ENCODE data around the gene IARS2. TPM values are rescaled to one million over a fixed set of nuclear protein-coding genes. Genes with fewer than 3 reads are reported as not detected.
"Not testable (repeated sequence)": the region's sequence is repeated elsewhere in the genome, so short reads cannot be mapped to it uniquely, and the experiment has no call there.

Gene IARS2
- polyA plus RNA-seq, 4 donors: 57.5 to 101 (median 91.0) TPM

DNA sequence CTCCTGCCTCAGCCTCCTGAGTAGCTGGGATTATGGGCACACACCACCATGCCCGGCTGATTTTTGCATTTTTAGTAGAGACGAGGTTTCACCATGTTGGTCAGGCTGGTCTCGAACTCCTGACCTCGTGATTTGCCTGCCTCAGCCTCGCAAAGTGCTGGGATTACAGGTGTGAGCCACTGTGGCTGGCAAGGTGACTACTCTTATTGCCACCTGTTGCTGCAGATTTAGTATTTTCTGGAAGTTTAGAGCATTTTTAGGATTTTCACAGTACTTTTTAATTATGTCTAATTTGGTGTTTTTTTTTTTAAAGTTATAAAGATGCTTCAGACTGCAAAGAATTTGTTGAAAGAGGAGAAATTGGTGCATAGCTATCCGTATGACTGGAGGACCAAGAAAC, 16.5 kb downstream of the IARS2 start:
- not testable (repeated sequence) for DNase-seq (ENCODE audit: low read depth in 4 of 4, low spot score in 3 of 4)

DNA sequence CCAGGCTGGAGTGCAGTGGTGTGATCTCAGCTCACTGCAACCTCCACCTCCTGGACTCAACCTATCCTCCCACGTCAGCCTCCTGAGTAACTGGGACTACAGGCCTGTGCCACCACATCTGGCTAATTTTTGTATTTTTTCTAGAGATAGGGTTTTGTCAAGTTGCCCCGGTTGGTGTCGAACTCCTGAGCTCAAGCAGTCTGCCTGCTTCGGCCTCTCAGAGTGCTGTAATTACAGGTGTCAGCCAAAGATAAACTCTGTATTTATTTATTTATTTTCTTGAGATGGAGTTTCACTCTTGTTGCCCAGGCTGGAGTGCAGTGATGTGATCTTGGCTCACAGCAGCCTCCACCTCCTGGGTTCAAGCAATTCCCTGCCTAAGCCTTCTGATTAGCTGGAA, 18.7 kb downstream of the IARS2 start:
- DNase-seq (ENCODE audit: low read depth in 4 of 4, low spot score in 3 of 4): not testable (repeated sequence)

DNA sequence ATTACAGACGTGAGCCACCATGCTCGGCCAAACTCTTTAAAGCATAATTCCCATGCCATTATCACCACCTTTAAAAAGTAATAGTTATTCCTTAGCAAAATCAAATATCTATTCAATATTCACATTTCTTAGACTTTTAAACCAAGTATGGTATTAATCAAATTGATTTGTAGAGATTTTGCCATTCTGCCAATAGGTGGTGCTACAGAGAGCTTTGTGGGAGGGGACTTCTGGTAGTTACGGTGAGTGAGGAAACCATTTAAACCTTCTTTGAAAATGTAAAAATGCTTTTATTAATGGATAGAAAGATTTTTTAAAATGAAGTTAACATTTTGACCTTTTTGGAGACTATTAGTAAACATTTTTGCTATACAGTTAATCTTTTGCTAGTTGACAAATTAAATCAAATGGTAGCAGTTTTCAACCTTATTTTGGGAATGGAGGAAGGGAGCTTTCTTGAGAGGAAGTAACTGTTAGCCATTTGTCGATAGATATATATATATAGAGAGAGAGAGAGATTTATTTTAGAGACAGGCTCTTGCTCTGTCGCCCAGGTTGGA, 19.3 kb downstream of the IARS2 start:
- DNase-seq (ENCODE audit: low read depth in 4 of 4, low spot score in 3 of 4): no peak

DNA sequence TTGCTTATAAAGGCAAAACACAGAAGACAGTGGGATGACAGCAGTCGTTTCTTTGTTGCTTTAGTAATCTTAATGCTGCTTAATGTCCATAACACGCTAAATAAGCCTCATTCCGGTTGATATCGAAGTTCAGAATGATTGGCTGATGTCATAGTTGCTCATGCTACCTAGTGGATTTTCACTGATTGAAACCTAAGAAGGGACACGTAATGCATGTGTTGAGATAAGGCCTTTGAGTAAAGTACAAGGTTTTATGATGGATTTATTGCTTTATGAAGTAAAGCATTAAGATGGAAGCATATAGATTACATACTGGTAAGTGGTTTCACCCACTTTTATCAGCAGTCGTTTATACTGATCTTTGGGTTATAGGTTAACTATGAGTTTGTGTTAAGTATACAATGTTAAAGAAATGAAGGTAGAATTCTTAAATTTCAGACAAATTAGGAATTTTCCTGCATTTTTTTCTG, 25.1 kb downstream of the IARS2 start:
- no peak for DNase-seq (ENCODE audit: low read depth in 4 of 4, low spot score in 3 of 4)

GRCh38 chr1:220121791-220122530, 28.0 kb downstream of the IARS2 start:
- no peak for DNase-seq (ENCODE audit: low read depth in 4 of 4, low spot score in 3 of 4)

GRCh38 chr1:220123066-220123465, 29.1 kb downstream of the IARS2 start:
- no peak for DNase-seq (ENCODE audit: low read depth in 4 of 4, low spot score in 3 of 4)

GRCh38 chr1:220123889-220124288, 30.0 kb downstream of the IARS2 start:
- no peak for DNase-seq (ENCODE audit: low read depth in 4 of 4, low spot score in 3 of 4)

GRCh38 chr1:220124542-220124941, 30.6 kb downstream of the IARS2 start:
- no peak for DNase-seq (ENCODE audit: low read depth in 4 of 4, low spot score in 3 of 4)

- DNase-seq (ENCODE audit: low read depth in 4 of 4, low spot score in 3 of 4): no peak
Measured at GRCh38 chr1:220127076-220127475, 33.1 kb downstream of the IARS2 start.

GRCh38 chr1:220129479-220130210, 35.7 kb downstream of the IARS2 start:
- no peak for DNase-seq (ENCODE audit: low read depth in 4 of 4, low spot score in 3 of 4)

DNA sequence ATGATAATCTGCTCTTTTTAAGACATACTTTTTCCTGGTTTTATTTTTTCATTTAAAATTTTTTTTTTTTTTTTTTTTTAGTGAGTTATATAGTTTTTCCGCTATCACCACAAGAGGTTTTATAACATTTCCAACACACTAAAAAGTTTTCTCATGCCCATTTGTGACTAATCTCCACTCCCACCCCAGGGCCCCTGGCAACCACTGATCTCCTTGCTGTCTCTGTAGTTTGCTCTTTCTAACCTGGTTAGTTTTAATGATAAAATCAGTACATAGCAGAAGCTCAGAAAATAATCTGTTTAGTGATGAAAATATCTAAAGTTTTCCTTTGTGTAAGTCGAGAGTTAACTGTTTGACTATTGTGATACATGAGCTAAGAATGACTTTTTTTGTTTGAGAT, 41.8 kb downstream of the IARS2 start:
- DNase-seq (ENCODE audit: low read depth in 4 of 4, low spot score in 3 of 4): no peak

DNA sequence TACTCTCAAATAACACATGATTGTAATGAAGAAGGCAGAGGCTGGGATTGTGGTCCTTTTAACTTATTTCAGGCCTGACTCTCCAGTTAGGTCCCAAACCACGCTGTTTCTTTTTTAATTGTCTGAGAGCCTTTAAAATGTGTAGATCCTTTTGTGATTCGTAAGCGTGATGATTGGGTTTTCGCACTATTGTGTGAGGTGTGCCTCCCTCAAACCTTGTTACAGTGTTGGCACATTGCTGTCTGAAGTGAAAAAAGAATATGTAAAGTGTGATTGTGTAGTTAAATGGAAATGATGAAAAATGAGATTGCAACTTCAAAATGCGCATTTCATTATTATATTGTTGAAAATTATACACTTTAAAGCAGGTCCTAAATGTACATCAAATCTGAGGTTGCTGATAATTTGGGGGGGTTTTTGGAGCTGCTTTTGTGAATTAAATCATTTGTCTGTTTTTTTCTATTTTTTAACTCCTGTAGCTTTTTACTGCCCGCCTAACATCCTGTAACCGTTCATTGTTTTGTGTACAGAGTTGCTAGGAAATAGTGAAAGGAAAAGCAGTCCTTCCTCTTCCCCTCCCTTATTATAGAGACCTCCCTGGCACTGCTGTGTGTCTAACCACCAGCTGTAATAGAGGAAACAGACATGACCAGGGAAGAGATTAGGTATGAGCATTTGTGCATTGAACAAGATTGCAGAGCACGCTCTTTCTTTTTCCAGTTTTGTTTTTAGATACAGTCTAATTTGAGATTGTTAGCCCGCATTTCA, 43.3 kb downstream of the IARS2 start:
- DNase-seq (ENCODE audit: low read depth in 4 of 4, low spot score in 3 of 4): no peak

- no peak for DNase-seq (ENCODE audit: low read depth in 4 of 4, low spot score in 3 of 4)
Measured at GRCh38 chr1:220139966-220140365, 46.0 kb downstream of the IARS2 start.

DNA sequence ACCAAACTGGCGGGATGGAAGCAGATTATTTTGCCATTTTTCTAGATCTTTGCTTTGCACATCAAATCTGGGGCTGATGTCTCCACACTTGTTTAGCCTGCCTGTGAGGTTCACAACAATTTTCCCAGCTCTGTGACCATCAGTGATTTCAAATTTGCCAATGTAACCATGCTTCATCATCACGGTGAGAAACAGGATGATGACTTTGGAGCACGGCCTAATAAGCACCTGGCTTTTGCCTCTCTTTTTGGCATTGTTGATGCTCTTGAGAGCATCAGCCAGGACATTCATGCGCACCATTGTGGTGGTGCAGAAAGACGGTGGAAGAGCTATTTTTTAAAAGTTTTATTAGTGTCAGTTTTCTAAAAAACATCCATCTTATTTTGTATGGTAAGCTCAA, 50.1 kb downstream of the IARS2 start:
- no peak for DNase-seq (ENCODE audit: low read depth in 4 of 4, low spot score in 3 of 4)

DNA sequence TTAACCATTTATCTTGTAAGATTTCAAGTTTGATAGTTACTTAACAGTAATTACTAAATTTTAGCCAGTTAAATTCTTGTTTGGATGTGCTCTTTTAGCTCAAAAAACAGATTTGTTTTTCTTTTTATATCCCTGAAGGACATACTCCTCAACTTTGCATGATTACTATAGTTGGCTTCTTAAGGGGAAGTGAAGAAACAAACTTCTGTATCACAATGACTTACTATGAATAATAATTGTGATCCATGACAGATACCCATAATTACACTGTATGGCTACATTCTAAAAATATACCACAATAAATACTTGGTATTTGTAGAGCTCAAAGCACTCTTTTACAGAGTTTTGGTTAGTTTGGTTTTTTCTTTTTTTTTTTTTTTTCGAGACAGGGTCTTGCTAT, 55.8 kb downstream of the IARS2 start:
- DNase-seq (ENCODE audit: low read depth in 4 of 4, low spot score in 3 of 4): no peak

GRCh38 chr1:220151454-220151853, 57.5 kb downstream of the IARS2 start:
- no peak for DNase-seq (ENCODE audit: low read depth in 4 of 4, low spot score in 3 of 4)

DNA sequence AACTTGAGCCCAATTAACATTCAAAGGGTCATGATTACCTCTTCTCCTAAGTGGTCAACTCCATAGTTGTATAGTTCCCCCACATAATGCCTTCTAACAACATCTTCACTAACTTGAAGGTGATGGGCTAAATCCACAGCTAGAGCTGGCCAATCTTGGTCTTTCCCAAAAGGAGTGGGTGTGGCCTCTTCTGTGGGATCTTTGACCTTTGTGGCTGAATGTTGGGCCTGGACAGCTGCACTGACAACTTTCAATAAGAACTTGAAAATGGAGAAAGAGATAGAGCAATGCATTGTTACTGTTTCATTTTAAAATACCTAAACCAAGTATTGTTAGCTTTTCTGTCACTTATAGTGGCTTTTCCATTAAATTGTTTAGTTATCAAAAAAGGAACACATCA, 59.2 kb downstream of the IARS2 start:
- no peak for DNase-seq (ENCODE audit: low read depth in 4 of 4, low spot score in 3 of 4)

DNA sequence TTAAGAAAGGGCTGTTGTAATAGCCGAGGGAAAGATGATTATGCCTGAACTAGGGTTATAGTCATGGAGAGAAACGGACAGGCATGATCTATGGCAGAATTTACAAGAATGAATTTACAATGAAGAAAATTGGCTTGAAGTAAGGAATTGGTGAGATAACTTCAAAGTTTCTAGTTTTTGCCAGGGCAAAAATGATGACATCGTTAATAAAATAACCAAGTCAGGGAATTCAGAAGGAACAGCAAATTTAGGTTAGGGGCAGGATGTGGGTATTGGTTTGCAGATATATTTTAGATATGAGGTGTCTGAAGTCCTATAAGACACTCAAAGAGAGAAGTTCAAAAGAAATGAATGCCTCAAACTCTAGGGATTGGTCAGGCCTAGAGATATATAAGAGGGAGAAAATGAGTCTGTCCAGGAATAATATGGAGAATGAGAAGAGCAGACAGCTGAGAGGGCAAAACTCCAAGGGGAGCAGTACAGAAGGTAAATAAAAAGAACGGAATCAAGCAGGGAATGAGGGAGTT, 62.8 kb downstream of the IARS2 start:
- DNase-seq (ENCODE audit: low read depth in 4 of 4, low spot score in 3 of 4): no peak

DNA sequence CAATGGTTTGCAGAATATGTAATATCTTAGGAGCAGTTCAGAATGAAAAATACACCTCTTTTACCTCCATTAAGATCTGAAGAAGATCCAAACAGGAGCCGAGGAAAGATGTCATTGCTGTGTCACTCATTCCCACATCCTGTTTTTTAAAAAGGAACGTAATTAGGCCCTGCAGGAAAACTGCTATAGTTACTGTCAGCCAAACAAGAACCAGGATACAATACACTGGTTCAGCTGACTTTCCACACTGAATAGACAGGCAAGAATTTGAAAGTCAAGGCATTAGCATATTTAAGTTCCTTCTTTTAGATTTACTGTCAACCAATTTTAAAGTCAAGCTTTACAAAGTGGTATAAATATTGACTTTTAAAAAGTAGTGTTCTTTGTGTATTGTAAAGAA, 63.8 kb downstream of the IARS2 start:
- DNase-seq (ENCODE audit: low read depth in 4 of 4, low spot score in 3 of 4): no peak

GRCh38 chr1:220158530-220158929, 64.6 kb downstream of the IARS2 start:
- not testable (repeated sequence) for DNase-seq (ENCODE audit: low read depth in 4 of 4, low spot score in 3 of 4)

- DNase-seq (ENCODE audit: low read depth in 4 of 4, low spot score in 3 of 4): no peak
Measured at GRCh38 chr1:220159041-220159440, 65.1 kb downstream of the IARS2 start.
